ENCODE data around the gene ADARB1.

DNA sequence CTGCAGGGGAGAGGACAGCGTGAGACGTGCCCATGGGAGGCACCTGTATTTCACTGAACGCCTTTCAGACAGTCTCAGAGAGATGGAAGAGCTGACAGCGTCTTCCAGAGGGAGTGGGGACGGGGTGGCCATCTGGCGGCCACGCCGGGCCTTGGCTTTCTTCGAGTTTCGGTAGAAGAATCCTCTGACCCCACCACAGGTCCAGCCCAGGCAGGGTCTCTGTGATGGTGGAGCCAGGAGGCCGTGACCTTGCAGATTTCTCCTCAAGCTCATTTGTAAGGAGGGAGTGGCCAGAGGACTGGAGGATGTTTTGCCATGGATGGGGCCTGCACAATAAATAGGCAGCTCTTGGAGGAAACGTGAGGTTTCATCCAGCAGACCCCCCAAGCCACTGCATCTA lies 47.6 kb upstream of the ADARB1 start:
- TF ChIP-seq, protein P1, sequence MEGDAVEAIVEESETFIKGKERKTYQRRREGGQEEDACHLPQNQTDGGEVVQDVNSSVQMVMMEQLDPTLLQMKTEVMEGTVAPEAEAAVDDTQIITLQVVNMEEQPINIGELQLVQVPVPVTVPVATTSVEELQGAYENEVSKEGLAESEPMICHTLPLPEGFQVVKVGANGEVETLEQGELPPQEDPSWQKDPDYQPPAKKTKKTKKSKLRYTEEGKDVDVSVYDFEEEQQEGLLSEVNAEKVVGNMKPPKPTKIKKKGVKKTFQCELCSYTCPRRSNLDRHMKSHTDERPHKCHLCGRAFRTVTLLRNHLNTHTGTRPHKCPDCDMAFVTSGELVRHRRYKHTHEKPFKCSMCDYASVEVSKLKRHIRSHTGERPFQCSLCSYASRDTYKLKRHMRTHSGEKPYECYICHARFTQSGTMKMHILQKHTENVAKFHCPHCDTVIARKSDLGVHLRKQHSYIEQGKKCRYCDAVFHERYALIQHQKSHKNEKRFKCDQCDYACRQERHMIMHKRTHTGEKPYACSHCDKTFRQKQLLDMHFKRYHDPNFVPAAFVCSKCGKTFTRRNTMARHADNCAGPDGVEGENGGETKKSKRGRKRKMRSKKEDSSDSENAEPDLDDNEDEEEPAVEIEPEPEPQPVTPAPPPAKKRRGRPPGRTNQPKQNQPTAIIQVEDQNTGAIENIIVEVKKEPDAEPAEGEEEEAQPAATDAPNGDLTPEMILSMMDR (conservative IDR thresholded peaks at IDR 0.05), result no peak
- TF ChIP-seq ZFX (IDR thresholded peaks at IDR 0.05), result no peak

All from C4-2B (cell line).